ENCODE data around the gene GYS2.

DNA sequence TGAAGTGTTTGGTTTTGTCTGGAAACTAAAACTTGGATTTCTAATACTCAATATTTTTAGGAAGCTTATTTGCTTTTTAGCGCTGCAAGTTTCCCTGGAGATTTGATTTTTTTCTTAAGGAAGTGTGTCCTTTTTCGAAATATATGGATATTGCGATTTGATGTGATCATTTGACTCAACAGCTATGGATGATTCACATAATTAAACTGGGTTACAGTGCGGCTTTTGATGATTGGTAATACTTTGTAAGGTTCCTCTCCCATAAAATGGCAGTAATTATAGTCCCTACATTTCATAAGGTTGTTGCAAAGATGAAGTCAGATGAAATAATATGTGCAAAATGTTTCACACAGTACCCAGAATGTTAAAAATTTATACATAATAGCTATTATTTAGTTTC, 39.9 kb upstream of the GYS2 start:
- TF ChIP-seq GLIS3 (CRISPR knock-in tag; IDR thresholded peaks at IDR 0.05) (no peak), RARB (CRISPR knock-in tag; IDR thresholded peaks at IDR 0.05) (no peak), BACH2 (CRISPR knock-in tag; IDR thresholded peaks at IDR 0.05; ENCODE audit: borderline replicate concordance) (no peak), ARNTL (CRISPR knock-in tag; IDR thresholded peaks at IDR 0.05; ENCODE audit: borderline replicate concordance, low read depth) (no peak), ZFP3 (CRISPR knock-in tag; IDR thresholded peaks at IDR 0.05) (no peak), ZFP30 (CRISPR knock-in tag; IDR thresholded peaks at IDR 0.05) (no peak), ZC3H10 (CRISPR knock-in tag; IDR thresholded peaks at IDR 0.05) (no peak)
- TF ChIP-seq, protein P1, sequence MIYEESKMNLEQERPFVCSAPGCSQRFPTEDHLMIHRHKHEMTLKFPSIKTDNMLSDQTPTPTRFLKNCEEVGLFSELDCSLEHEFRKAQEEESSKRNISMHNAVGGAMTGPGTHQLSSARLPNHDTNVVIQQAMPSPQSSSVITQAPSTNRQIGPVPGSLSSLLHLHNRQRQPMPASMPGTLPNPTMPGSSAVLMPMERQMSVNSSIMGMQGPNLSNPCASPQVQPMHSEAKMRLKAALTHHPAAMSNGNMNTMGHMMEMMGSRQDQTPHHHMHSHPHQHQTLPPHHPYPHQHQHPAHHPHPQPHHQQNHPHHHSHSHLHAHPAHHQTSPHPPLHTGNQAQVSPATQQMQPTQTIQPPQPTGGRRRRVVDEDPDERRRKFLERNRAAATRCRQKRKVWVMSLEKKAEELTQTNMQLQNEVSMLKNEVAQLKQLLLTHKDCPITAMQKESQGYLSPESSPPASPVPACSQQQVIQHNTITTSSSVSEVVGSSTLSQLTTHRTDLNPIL (CRISPR knock-in tag; IDR thresholded peaks at IDR 0.05; ENCODE audit: low read depth): no peak
- TF ChIP-seq, protein P2, sequence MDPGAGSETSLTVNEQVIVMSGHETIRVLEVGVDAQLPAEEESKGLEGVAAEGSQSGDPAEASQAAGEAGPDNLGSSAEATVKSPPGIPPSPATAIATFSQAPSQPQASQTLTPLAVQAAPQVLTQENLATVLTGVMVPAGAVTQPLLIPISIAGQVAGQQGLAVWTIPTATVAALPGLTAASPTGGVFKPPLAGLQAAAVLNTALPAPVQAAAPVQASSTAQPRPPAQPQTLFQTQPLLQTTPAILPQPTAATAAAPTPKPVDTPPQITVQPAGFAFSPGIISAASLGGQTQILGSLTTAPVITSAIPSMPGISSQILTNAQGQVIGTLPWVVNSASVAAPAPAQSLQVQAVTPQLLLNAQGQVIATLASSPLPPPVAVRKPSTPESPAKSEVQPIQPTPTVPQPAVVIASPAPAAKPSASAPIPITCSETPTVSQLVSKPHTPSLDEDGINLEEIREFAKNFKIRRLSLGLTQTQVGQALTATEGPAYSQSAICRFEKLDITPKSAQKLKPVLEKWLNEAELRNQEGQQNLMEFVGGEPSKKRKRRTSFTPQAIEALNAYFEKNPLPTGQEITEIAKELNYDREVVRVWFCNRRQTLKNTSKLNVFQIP (CRISPR knock-in tag; IDR thresholded peaks at IDR 0.05; ENCODE audit: borderline replicate concordance, low read depth): no peak
- TF ChIP-seq, protein P3, sequence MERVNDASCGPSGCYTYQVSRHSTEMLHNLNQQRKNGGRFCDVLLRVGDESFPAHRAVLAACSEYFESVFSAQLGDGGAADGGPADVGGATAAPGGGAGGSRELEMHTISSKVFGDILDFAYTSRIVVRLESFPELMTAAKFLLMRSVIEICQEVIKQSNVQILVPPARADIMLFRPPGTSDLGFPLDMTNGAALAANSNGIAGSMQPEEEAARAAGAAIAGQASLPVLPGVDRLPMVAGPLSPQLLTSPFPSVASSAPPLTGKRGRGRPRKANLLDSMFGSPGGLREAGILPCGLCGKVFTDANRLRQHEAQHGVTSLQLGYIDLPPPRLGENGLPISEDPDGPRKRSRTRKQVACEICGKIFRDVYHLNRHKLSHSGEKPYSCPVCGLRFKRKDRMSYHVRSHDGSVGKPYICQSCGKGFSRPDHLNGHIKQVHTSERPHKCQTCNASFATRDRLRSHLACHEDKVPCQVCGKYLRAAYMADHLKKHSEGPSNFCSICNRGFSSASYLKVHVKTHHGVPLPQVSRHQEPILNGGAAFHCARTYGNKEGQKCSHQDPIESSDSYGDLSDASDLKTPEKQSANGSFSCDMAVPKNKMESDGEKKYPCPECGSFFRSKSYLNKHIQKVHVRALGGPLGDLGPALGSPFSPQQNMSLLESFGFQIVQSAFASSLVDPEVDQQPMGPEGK (CRISPR knock-in tag; IDR thresholded peaks at IDR 0.05; ENCODE audit: borderline replicate concordance): no peak
- TF ChIP-seq, protein P4, sequence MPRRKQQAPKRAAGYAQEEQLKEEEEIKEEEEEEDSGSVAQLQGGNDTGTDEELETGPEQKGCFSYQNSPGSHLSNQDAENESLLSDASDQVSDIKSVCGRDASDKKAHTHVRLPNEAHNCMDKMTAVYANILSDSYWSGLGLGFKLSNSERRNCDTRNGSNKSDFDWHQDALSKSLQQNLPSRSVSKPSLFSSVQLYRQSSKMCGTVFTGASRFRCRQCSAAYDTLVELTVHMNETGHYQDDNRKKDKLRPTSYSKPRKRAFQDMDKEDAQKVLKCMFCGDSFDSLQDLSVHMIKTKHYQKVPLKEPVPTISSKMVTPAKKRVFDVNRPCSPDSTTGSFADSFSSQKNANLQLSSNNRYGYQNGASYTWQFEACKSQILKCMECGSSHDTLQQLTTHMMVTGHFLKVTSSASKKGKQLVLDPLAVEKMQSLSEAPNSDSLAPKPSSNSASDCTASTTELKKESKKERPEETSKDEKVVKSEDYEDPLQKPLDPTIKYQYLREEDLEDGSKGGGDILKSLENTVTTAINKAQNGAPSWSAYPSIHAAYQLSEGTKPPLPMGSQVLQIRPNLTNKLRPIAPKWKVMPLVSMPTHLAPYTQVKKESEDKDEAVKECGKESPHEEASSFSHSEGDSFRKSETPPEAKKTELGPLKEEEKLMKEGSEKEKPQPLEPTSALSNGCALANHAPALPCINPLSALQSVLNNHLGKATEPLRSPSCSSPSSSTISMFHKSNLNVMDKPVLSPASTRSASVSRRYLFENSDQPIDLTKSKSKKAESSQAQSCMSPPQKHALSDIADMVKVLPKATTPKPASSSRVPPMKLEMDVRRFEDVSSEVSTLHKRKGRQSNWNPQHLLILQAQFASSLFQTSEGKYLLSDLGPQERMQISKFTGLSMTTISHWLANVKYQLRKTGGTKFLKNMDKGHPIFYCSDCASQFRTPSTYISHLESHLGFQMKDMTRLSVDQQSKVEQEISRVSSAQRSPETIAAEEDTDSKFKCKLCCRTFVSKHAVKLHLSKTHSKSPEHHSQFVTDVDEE (CRISPR knock-in tag; IDR thresholded peaks at IDR 0.05): no peak

Data from SK-N-SH treated with all-trans-retinoic acid at 6 μM for 48 hours (cell line).